ENCODE data around the gene MIA3.

DNA sequence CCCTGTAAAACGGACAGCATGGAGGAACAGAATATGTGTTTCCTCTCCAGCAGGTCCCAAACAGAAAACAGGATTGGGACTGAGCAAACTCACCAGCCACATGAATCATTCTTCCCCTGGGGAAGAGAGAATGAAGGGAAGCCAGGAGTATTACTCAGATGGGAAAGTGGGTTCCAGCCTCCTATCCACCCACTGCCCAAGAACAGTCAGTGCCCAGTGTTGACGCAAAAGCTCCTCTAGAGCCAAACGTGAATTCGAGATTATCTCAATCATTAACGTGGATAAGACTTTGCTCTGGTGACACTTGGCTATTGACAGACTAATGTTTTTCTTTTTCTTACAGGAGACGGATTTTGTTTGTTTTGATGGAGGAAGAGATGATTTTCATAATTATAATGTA lies 9.3 kb downstream of the MIA3 start:
- TF ChIP-seq SIN3A (IDR thresholded peaks at IDR 0.05; ENCODE audit: borderline replicate concordance, insufficient read depth, low read length) (no peak), POLR2AphosphoS5 (IDR thresholded peaks at IDR 0.05; ENCODE audit: low read depth, low read length) (no peak), FOXP2 (optimal IDR thresholded peaks at IDR 0.05; ENCODE audit: borderline replicate concordance, extremely low read depth, extremely low read length, insufficient read depth) (no peak), TAF1 (IDR thresholded peaks at IDR 0.05; ENCODE audit: borderline replicate concordance, insufficient read depth, low read length) (no peak)
- TF ChIP-seq, protein P1, sequence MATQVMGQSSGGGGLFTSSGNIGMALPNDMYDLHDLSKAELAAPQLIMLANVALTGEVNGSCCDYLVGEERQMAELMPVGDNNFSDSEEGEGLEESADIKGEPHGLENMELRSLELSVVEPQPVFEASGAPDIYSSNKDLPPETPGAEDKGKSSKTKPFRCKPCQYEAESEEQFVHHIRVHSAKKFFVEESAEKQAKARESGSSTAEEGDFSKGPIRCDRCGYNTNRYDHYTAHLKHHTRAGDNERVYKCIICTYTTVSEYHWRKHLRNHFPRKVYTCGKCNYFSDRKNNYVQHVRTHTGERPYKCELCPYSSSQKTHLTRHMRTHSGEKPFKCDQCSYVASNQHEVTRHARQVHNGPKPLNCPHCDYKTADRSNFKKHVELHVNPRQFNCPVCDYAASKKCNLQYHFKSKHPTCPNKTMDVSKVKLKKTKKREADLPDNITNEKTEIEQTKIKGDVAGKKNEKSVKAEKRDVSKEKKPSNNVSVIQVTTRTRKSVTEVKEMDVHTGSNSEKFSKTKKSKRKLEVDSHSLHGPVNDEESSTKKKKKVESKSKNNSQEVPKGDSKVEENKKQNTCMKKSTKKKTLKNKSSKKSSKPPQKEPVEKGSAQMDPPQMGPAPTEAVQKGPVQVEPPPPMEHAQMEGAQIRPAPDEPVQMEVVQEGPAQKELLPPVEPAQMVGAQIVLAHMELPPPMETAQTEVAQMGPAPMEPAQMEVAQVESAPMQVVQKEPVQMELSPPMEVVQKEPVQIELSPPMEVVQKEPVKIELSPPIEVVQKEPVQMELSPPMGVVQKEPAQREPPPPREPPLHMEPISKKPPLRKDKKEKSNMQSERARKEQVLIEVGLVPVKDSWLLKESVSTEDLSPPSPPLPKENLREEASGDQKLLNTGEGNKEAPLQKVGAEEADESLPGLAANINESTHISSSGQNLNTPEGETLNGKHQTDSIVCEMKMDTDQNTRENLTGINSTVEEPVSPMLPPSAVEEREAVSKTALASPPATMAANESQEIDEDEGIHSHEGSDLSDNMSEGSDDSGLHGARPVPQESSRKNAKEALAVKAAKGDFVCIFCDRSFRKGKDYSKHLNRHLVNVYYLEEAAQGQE (IDR thresholded peaks at IDR 0.05; ENCODE audit: insufficient read depth in 1 of 2, low read depth in 2 of 2, low read length in 2 of 2): no peak

All from PFSK-1 (cell line).